Activated T-helper 17 cell treated with anti-CD3 and anti-CD28 coated beads, Interleukin-2, amount 50 U/mL, for 72 hours (primary cell): ENCODE data around the gene OR7C1. TPM values are rescaled to one million over a fixed set of nuclear protein-coding genes. Genes with fewer than 3 reads are reported as not detected.
"Not testable (repeated sequence)": the region's sequence is repeated elsewhere in the genome, so short reads cannot be mapped to it uniquely, and the experiment has no call there.

Experiments used
- ATAC-seq: fragments of 150-1000 bp; cut with Tn5 transposase; replicated peaks from 2 replicates; pipeline ENCODE4 v1.10.0; 2021; ENCODE audit warnings: mild to moderate bottlenecking, moderate library complexity
- H3K27ac Mint-ChIP-seq: one replicate; pipeline ENCODE4 v1.8.0; 2022; ENCODE audit warnings: mixed read lengths
- H3K27me3 Mint-ChIP-seq: one replicate; pipeline ENCODE4 v1.8.0; 2022; ENCODE audit warnings: mixed read lengths
- H3K36me3 Mint-ChIP-seq: one replicate; pipeline ENCODE4 v1.8.0; 2022; ENCODE audit warnings: low read depth, mild to moderate bottlenecking, mixed read lengths
- H3K4me1 Mint-ChIP-seq: one replicate; pipeline ENCODE4 v1.8.0; 2022; ENCODE audit warnings: mixed read lengths
- H3K4me3 Mint-ChIP-seq: one replicate; pipeline ENCODE4 v1.8.0; 2022; ENCODE audit warnings: mild to moderate bottlenecking, mixed read lengths
- H3K9me3 Mint-ChIP-seq: one replicate; pipeline ENCODE4 v1.8.0; 2022; ENCODE audit warnings: mixed read lengths
- total RNA-seq, 2 donors: library from RNA; stranded (reverse); gene quantifications; one replicate each; pipeline ENCODE4 v1.2.3, GENCODE V29; 2022

OR7C1 gene
- total RNA-seq, 2 donors from 2014 or later, result not detected

- Mint-ChIP-seq H3K36me3 (no peaks in the 10 kb centered on the region), H3K9me3 (no peaks in the 10 kb centered on the region), H3K4me1 (peaks cover 5% of the 10 kb centered on the region), H3K27me3 (peaks cover 15% of the 10 kb centered on the region), H3K27ac (no peak overlapping the region), H3K4me3 (no peak overlapping the region)
- ATAC-seq, result no peak
Measured at GRCh38 chr19:14809272-14810057, 25.5 kb downstream of the OR7C1 start.

- no peak overlapping the region for H3K4me3 Mint-ChIP-seq
- no peaks in the 10 kb centered on the region for H3K9me3 Mint-ChIP-seq
- no peak overlapping the region for H3K27ac Mint-ChIP-seq
- H3K36me3 Mint-ChIP-seq, result no peaks in the 10 kb centered on the region
- H3K27me3 Mint-ChIP-seq, result peaks cover 34% of the 10 kb centered on the region
- ATAC-seq, result no peak
- H3K4me1 Mint-ChIP-seq, result peaks cover 5% of the 10 kb centered on the region
Measured at GRCh38 chr19:14804765-14805164, 30.2 kb downstream of the OR7C1 start.

GRCh38 chr19:14798760-14799159 is 36.2 kb downstream of the OR7C1 start:
- Mint-ChIP-seq H3K4me1 (no peaks in the 10 kb centered on the region), H3K9me3 (no peaks in the 10 kb centered on the region), H3K4me3 (no peak overlapping the region), H3K27me3 (peaks cover 34% of the 10 kb centered on the region), H3K36me3 (no peaks in the 10 kb centered on the region), H3K27ac (no peak overlapping the region)
- ATAC-seq, result no peak

- Mint-ChIP-seq H3K4me3 (no peak overlapping the region), H3K27ac (no peak overlapping the region), H3K36me3 (no peaks in the 10 kb centered on the region), H3K27me3 (peaks cover 24% of the 10 kb centered on the region), H3K4me1 (no peaks in the 10 kb centered on the region), H3K9me3 (no peaks in the 10 kb centered on the region)
- no peak for ATAC-seq
Measured at GRCh38 chr19:14796021-14796420, 39.0 kb downstream of the OR7C1 start.

GRCh38 chr19:14795078-14795721 is 39.8 kb downstream of the OR7C1 start:
- H3K4me1 Mint-ChIP-seq, result no peaks in the 10 kb centered on the region
- no peak overlapping the region for H3K27ac Mint-ChIP-seq
- no peak overlapping the region for H3K4me3 Mint-ChIP-seq
- no peaks in the 10 kb centered on the region for H3K9me3 Mint-ChIP-seq
- no peak for ATAC-seq
- H3K27me3 Mint-ChIP-seq, result peaks cover 19% of the 10 kb centered on the region
- no peaks in the 10 kb centered on the region for H3K36me3 Mint-ChIP-seq

- H3K4me3 Mint-ChIP-seq, H3K27ac Mint-ChIP-seq: not testable (repeated sequence)
Measured at GRCh38 chr19:14792250-14792649, 42.7 kb downstream of the OR7C1 start.

GRCh38 chr19:14786421-14786851 is 48.5 kb downstream of the OR7C1 start:
- no peak for ATAC-seq
- Mint-ChIP-seq H3K36me3 (no peaks in the 10 kb centered on the region), H3K4me1 (peaks cover 10% of the 10 kb centered on the region), H3K27ac (peak overlapping the region; percentile 75), H3K27me3 (peaks cover 4% of the 10 kb centered on the region), H3K4me3 (peak overlapping the region; percentile 56), H3K9me3 (no peaks in the 10 kb centered on the region)

More at GRCh38 chr19:14792250-14792649, 42.7 kb downstream of the OR7C1 start:
- H3K27me3 Mint-ChIP-seq, H3K4me1 Mint-ChIP-seq, H3K9me3 Mint-ChIP-seq, H3K36me3 Mint-ChIP-seq, ATAC-seq: not testable (repeated sequence)

- peak; percentile 80 for ATAC-seq
- H3K4me1 Mint-ChIP-seq, H3K9me3 Mint-ChIP-seq, H3K27me3 Mint-ChIP-seq, H3K36me3 Mint-ChIP-seq: not testable (repeated sequence)
- peak overlapping the region; percentile 75 for H3K27ac Mint-ChIP-seq
- peak overlapping the region; percentile 56 for H3K4me3 Mint-ChIP-seq
Measured at GRCh38 chr19:14785102-14785793, 49.7 kb downstream of the OR7C1 start.

GRCh38 chr19:14784730-14785101 is 50.3 kb downstream of the OR7C1 start:
- H3K27ac Mint-ChIP-seq, result peak overlapping the region; percentile 75
- not testable (repeated sequence) for H3K9me3 Mint-ChIP-seq, H3K27me3 Mint-ChIP-seq, H3K36me3 Mint-ChIP-seq, H3K4me1 Mint-ChIP-seq
- peak; percentile 89 for ATAC-seq
- H3K4me3 Mint-ChIP-seq, result peak overlapping the region; percentile 56

- H3K4me3 Mint-ChIP-seq, result not testable (repeated sequence)
Measured at GRCh38 chr19:14783410-14783998, 51.5 kb downstream of the OR7C1 start.

GRCh38 chr19:14782626-14783409 is 52.2 kb downstream of the OR7C1 start:
- H3K27me3 Mint-ChIP-seq, result peaks cover 9% of the 10 kb centered on the region
- no peaks in the 10 kb centered on the region for H3K36me3 Mint-ChIP-seq
- no peak overlapping the region for H3K4me3 Mint-ChIP-seq
- H3K4me1 Mint-ChIP-seq, result peaks cover 10% of the 10 kb centered on the region
- no peak overlapping the region for H3K27ac Mint-ChIP-seq
- no peak for ATAC-seq
- H3K9me3 Mint-ChIP-seq, result no peaks in the 10 kb centered on the region

More at GRCh38 chr19:14783410-14783998, 51.5 kb downstream of the OR7C1 start:
- not testable (repeated sequence) for H3K4me1 Mint-ChIP-seq, H3K36me3 Mint-ChIP-seq, H3K27me3 Mint-ChIP-seq, H3K27ac Mint-ChIP-seq, H3K9me3 Mint-ChIP-seq, ATAC-seq

- not testable (repeated sequence) for H3K4me3 Mint-ChIP-seq, ATAC-seq, H3K27ac Mint-ChIP-seq, H3K9me3 Mint-ChIP-seq, H3K36me3 Mint-ChIP-seq, H3K4me1 Mint-ChIP-seq
- peaks cover 12% of the 10 kb centered on the region for H3K27me3 Mint-ChIP-seq
Measured at GRCh38 chr19:14781713-14782536, 53.1 kb downstream of the OR7C1 start.

- not testable (repeated sequence) for H3K36me3 Mint-ChIP-seq, H3K9me3 Mint-ChIP-seq, H3K27ac Mint-ChIP-seq, H3K4me3 Mint-ChIP-seq, ATAC-seq
- peaks cover 15% of the 10 kb centered on the region for H3K4me1 Mint-ChIP-seq
- peaks cover 17% of the 10 kb centered on the region for H3K27me3 Mint-ChIP-seq
Measured at GRCh38 chr19:14780622-14781225, 54.3 kb downstream of the OR7C1 start.
